Measurements from ENCODE around the gene DMRT3.

DNA sequence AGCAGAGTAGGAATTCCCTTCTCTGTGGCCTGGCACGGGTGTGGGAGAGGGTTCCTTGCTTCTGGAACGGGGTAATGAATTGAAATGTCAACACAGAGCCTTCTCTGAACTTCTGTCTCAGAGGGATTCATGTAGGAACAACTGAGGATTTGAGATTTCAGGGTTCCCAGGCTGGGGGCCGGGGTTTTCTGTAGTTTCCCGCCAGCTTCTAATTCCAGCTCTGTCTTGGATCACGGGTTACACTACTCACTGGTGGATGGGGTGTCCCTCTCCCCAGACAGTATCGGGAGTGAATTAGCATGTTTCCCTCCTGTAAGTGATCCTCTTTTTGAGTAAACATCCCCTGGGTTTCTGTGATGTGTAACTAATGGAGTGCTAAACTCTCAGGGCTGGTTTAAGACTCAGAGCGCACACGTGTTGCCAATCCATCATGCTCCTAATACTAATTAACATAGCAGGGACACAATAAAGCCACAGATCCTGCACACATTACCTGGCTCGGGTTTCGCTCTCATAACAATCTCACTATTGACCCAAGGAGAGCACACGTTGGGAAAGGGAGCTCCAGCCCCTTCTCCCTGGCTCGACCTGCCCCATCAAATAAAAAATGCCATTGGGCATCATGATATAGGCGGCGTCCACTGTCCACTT, 55.6 kb downstream of the DMRT3 start:
- TF ChIP-seq YY1 (IDR thresholded peaks at IDR 0.05; ENCODE audit: insufficient read depth, insufficient read length): no peak
- TF ChIP-seq ZNF274 (IDR thresholded peaks at IDR 0.05; ENCODE audit: low read depth, low read length): no peak
